ENCODE measurements around the gene PTPRD.

- TF ChIP-seq CTCF (conservative IDR thresholded peaks at IDR 0.05; ENCODE audit: low read length) (no peak), EZH2phosphoT487 (IDR thresholded peaks at IDR 0.05; ENCODE audit: borderline replicate concordance) (no peak)
Observed at GRCh38 chr9:10597801-10598200, 15.0 kb downstream of the PTPRD start.

All from Loucy (cell line).